ENCODE results near the gene FAM50A.

FAM50A gene

GRCh38 chrX:154466907-154467306, 23.0 kb downstream of the FAM50A start:
- no peak for DNase-seq

- DNase-seq, result no peak
Observed at GRCh38 chrX:154467556-154467955, 23.6 kb downstream of the FAM50A start.

- no peak for DNase-seq
Observed at GRCh38 chrX:154468217-154468616, 24.3 kb downstream of the FAM50A start.

GRCh38 chrX:154469114-154469513, 25.2 kb downstream of the FAM50A start:
- DNase-seq, result no peak

- DNase-seq, result no peak
Observed at GRCh38 chrX:154469880-154470279, 25.9 kb downstream of the FAM50A start.

GRCh38 chrX:154470434-154470833, 26.5 kb downstream of the FAM50A start:
- DNase-seq, result no peak

GRCh38 chrX:154470914-154471568, 27.1 kb downstream of the FAM50A start:
- DNase-seq, result no peak

GRCh38 chrX:154471839-154472684, 28.1 kb downstream of the FAM50A start:
- no peak for DNase-seq

- no peak for DNase-seq
Observed at GRCh38 chrX:154472685-154473632, 29.0 kb downstream of the FAM50A start.

GRCh38 chrX:154473683-154474082, 29.7 kb downstream of the FAM50A start:
- DNase-seq, result no peak

- no peak for DNase-seq
Observed at GRCh38 chrX:154476821-154477220, 32.9 kb downstream of the FAM50A start.

GRCh38 chrX:154477891-154478477, 34.0 kb downstream of the FAM50A start:
- DNase-seq, result no peak

GRCh38 chrX:154478728-154479622, 35.0 kb downstream of the FAM50A start, which contains the start of gene LAGE3:
Gene LAGE3, minus strand, starts transcription at chrX:154479281. Its CDS starts 366 bp downstream, at chrX:154478915.
- peak; percentile 83 for DNase-seq

GRCh38 chrX:154481195-154481594, 37.3 kb downstream of the FAM50A start:
- no peak for DNase-seq

GRCh38 chrX:154481911-154482601, 38.1 kb downstream of the FAM50A start:
- DNase-seq, result no peak

- DNase-seq, result no peak
Observed at GRCh38 chrX:154482786-154483185, 38.8 kb downstream of the FAM50A start.

GRCh38 chrX:154483325-154483724, 39.4 kb downstream of the FAM50A start:
- no peak for DNase-seq

- DNase-seq, result no peak
Observed at GRCh38 chrX:154484255-154485149, 40.6 kb downstream of the FAM50A start.

- DNase-seq, result no peak
Observed at GRCh38 chrX:154485150-154486051, 41.5 kb downstream of the FAM50A start.
